ENCODE measurements around the gene APAF1. TPM values are rescaled to one million over a fixed set of nuclear protein-coding genes. Genes with fewer than 3 reads are reported as not detected.

APAF1 gene
- total and polyA plus RNA-seq, 9 of the 15 experiments (the other 6 are each of a cell fraction or from before 2014, with no cell fraction given): 5.1 to 15.7 (median 9.9) TPM

DNA sequence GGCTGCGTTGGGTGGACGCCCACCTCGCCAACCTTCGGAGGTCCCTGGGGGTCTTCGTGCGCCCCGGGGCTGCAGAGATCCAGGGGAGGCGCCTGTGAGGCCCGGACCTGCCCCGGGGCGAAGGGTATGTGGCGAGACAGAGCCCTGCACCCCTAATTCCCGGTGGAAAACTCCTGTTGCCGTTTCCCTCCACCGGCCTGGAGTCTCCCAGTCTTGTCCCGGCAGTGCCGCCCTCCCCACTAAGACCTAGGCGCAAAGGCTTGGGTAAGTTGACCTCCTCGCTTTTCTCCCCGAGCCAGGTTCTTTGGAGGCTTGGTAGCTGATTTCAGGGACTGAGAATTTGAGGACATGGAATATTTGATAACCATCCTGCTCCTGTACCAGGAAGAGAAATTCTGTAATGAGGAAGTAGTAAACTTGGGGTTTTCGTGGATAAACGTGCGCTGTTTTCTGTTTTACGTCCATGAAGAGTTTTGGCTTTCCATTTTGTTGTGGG lies 530 bp downstream of the APAF1 start (continued):
- TF ChIP-seq KAT8 (IDR thresholded peaks at IDR 0.05; ENCODE audit: low read depth): no peak
- TF ChIP-seq NR1H2 (CRISPR knock-in tag; IDR thresholded peaks at IDR 0.05): 0 out of 2 replicates have a peak, but pooled peaks have one; percentile 69
- no peak for TF ChIP-seq CAMTA2 (CRISPR knock-in tag; conservative IDR thresholded peaks at IDR 0.05)
- no peak for TF ChIP-seq ADNP (tag; IDR thresholded peaks at IDR 0.05)
- TF ChIP-seq, protein P1, sequence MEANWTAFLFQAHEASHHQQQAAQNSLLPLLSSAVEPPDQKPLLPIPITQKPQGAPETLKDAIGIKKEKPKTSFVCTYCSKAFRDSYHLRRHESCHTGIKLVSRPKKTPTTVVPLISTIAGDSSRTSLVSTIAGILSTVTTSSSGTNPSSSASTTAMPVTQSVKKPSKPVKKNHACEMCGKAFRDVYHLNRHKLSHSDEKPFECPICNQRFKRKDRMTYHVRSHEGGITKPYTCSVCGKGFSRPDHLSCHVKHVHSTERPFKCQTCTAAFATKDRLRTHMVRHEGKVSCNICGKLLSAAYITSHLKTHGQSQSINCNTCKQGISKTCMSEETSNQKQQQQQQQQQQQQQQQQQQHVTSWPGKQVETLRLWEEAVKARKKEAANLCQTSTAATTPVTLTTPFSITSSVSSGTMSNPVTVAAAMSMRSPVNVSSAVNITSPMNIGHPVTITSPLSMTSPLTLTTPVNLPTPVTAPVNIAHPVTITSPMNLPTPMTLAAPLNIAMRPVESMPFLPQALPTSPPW (CRISPR knock-in tag; IDR thresholded peaks at IDR 0.05): no peak
- TF ChIP-seq FOXK2 (conservative IDR thresholded peaks at IDR 0.05 in 1 of 2, IDR thresholded peaks at IDR 0.05 in 1 of 2; ENCODE audit: low read depth in 2 of 2): 0 out of 4 replicates have a peak, but pooled peaks of 1 of the 2 experiments have one; percentile 18

DNA sequence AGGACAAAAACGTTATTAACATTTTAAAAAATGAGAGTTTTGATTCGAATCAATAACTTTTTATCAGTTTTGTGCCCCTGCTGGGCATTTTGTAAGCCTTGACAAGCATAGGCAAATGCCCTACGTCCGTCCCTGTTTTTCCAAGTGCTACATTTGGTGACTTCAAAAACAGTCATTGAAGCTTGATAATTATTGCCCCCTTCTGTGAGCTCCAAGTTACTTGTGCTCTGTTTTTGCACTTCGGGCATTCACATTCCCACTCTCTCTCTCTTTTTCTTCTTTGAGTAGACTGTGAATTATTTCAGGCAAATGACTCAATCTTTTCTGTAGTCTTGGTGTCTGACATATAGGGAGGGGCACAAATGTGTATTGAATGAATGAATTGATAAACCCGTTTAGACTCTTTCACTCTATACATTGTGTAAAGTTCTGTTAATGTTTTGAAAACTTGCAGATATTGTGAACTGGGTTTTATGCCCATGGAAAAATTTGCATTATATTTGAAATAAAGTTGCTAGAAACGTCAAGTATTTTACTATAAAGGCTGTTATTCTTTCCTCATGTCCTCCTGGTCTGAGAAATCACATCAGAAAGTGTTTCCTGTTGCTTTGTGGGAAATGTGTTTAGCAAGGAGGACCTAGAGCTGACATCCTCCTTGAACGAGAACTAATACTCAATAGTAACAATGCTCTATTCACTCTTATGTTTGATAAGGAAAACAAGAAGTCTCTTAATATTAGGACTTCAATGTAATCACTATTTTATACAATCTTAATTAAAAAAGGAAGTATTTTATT lies 1.4 kb downstream of the APAF1 start:
- peak overlapping the region; percentile 95 for H2AFZ ChIP-seq (ENCODE audit: low read depth, low read length)
- peaks cover 53% of the 10 kb centered on the region for H3K79me2 ChIP-seq (ENCODE audit: control insufficient read depth, insufficient read depth, low read length)
- H3K4me1 ChIP-seq (replicated peaks in 1 of 2; ENCODE audit: control insufficient read depth in 2 of 2, insufficient read depth in 2 of 2, low read length in 2 of 2): peaks cover 3 to 11% of the 10 kb centered on the region in 2 experiments; a peak in 3 of 5 replicates
- ChIA-PET CTCF (ENCODE audit: low intra/inter-chr PET ratio) (no interaction called here), POLR2A (interaction anchor here (0.6 kb wide), 1 partner anchor 53 kb away, joined by 3 read pairs; the partner anchor contains the start of gene SLC25A3)
- DNase-seq (ENCODE audit: extremely low read depth in 1 of 4, low spot score in 3 of 4) (peak in 1 of 4 experiments; percentile 34), FAIRE-seq (peak; percentile 63), ATAC-seq (no peak)
- BruUV-seq (replicated peaks): no TSS peak
- H3K27ac ChIP-seq (ENCODE audit: extremely low read depth, low read depth, low read length): peak overlapping the region; percentile 93; the same call in 1 of the 3 replicates
- no peaks in the 10 kb centered on the region for H4K20me1 ChIP-seq (replicated peaks; ENCODE audit: control insufficient read depth, insufficient read depth, low read length)
- H3K9me3 ChIP-seq (replicated peaks; ENCODE audit: control insufficient read depth, insufficient read depth, low read depth, low read length): no peaks in the 10 kb centered on the region
- peaks cover 25% of the 10 kb centered on the region for H3K36me3 ChIP-seq (ENCODE audit: control insufficient read depth, insufficient read depth, low read length)
- intact Hi-C loops (cut with micrococcal nuclease): no loop called here
- in situ Hi-C loops (cut with MboI): no loop called here
- H3K9me1 ChIP-seq (ENCODE audit: control insufficient read depth, insufficient read depth, low read length): no peaks in the 10 kb centered on the region
- no peaks in the 10 kb centered on the region for H3K27me3 ChIP-seq (ENCODE audit: control insufficient read depth in 2 of 2, insufficient read depth in 2 of 2, low read length in 2 of 2)
- H3K4me3 ChIP-seq: peak overlapping the region; percentile 98
- 7% methylated on average over 8 of the region's 8 CpGs for WGBS (ENCODE audit: insufficient coverage, low coverage, missing lambda C conversion rate)
- H3K9ac ChIP-seq (ENCODE audit: insufficient read depth in 1 of 2, low read depth in 2 of 2, low read length in 2 of 2): peak overlapping the region in 1 of 2 experiments; percentile 93; a peak in 2 of 4 replicates
- H3K4me2 ChIP-seq (ENCODE audit: insufficient read depth, low read length): peak overlapping the region; percentile 96
- TF ChIP-seq, protein P2, sequence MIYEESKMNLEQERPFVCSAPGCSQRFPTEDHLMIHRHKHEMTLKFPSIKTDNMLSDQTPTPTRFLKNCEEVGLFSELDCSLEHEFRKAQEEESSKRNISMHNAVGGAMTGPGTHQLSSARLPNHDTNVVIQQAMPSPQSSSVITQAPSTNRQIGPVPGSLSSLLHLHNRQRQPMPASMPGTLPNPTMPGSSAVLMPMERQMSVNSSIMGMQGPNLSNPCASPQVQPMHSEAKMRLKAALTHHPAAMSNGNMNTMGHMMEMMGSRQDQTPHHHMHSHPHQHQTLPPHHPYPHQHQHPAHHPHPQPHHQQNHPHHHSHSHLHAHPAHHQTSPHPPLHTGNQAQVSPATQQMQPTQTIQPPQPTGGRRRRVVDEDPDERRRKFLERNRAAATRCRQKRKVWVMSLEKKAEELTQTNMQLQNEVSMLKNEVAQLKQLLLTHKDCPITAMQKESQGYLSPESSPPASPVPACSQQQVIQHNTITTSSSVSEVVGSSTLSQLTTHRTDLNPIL (CRISPR knock-in tag; IDR thresholded peaks at IDR 0.05): no peak
- no peak for TF ChIP-seq SIN3A (IDR thresholded peaks at IDR 0.05; ENCODE audit: borderline replicate concordance in 2 of 2, control insufficient read depth in 1 of 2, low read depth in 2 of 2, low read length in 2 of 2)
- peak; percentile 85 for TF ChIP-seq MEF2A (IDR thresholded peaks at IDR 0.05; ENCODE audit: control insufficient read depth, low read depth, low read length)
- TF ChIP-seq, protein P3, sequence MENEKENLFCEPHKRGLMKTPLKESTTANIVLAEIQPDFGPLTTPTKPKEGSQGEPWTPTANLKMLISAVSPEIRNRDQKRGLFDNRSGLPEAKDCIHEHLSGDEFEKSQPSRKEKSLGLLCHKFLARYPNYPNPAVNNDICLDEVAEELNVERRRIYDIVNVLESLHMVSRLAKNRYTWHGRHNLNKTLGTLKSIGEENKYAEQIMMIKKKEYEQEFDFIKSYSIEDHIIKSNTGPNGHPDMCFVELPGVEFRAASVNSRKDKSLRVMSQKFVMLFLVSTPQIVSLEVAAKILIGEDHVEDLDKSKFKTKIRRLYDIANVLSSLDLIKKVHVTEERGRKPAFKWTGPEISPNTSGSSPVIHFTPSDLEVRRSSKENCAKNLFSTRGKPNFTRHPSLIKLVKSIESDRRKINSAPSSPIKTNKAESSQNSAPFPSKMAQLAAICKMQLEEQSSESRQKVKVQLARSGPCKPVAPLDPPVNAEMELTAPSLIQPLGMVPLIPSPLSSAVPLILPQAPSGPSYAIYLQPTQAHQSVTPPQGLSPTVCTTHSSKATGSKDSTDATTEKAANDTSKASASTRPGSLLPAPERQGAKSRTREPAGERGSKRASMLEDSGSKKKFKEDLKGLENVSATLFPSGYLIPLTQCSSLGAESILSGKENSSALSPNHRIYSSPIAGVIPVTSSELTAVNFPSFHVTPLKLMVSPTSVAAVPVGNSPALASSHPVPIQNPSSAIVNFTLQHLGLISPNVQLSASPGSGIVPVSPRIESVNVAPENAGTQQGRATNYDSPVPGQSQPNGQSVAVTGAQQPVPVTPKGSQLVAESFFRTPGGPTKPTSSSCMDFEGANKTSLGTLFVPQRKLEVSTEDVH (IDR thresholded peaks at IDR 0.05; ENCODE audit: low read depth, partially characterized antibody): no peak
- TF ChIP-seq, protein P4, sequence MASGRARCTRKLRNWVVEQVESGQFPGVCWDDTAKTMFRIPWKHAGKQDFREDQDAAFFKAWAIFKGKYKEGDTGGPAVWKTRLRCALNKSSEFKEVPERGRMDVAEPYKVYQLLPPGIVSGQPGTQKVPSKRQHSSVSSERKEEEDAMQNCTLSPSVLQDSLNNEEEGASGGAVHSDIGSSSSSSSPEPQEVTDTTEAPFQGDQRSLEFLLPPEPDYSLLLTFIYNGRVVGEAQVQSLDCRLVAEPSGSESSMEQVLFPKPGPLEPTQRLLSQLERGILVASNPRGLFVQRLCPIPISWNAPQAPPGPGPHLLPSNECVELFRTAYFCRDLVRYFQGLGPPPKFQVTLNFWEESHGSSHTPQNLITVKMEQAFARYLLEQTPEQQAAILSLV (tag; IDR thresholded peaks at IDR 0.05): no peak
- TF ChIP-seq SP1 (CRISPR knock-in tag; IDR thresholded peaks at IDR 0.05): no peak

Data from K562 (cell line).